T-helper 9 cell (primary cell): ENCODE data around the gene FRYL.

Experiments
- DNase-seq: peaks from one replicate; pipeline ENCODE4 v3.0.0-alpha.2; 2020

Gene FRYL

GRCh38 chr4:48543796-48544195 lies 236.3 kb downstream of the FRYL start:
- DNase-seq = no peak

GRCh38 chr4:48542888-48543287 lies 237.2 kb downstream of the FRYL start:
- no peak for DNase-seq

GRCh38 chr4:48539597-48539996 lies 240.5 kb downstream of the FRYL start:
- no peak for DNase-seq

- DNase-seq = no peak
Observed at GRCh38 chr4:48538358-48538757, 241.7 kb downstream of the FRYL start.

GRCh38 chr4:48526406-48526805 lies 253.7 kb downstream of the FRYL start:
- no peak for DNase-seq

GRCh38 chr4:48518143-48518542 lies 261.9 kb downstream of the FRYL start:
- no peak for DNase-seq

GRCh38 chr4:48509543-48509942 lies 270.5 kb downstream of the FRYL start:
- DNase-seq = no peak

GRCh38 chr4:48506716-48507115 lies 273.4 kb downstream of the FRYL start:
- DNase-seq = no peak

GRCh38 chr4:48504352-48504751 lies 275.7 kb downstream of the FRYL start:
- no peak for DNase-seq

GRCh38 chr4:48504026-48504330 lies 276.1 kb downstream of the FRYL start:
- DNase-seq = no peak

- no peak for DNase-seq
Observed at GRCh38 chr4:48503233-48504025, 276.6 kb downstream of the FRYL start.

- DNase-seq = no peak
Observed at GRCh38 chr4:48499551-48500066, 280.5 kb downstream of the FRYL start.

- no peak for DNase-seq
Observed at GRCh38 chr4:48498895-48499294, 281.2 kb downstream of the FRYL start.

- DNase-seq = no peak
Observed at GRCh38 chr4:48495941-48496340, 284.1 kb downstream of the FRYL start.

- no peak for DNase-seq
Observed at GRCh38 chr4:48493452-48494100, 286.5 kb downstream of the FRYL start.

- no peak for DNase-seq
Observed at GRCh38 chr4:48491514-48492176, 288.4 kb downstream of the FRYL start.

- no peak for DNase-seq
Observed at GRCh38 chr4:48490680-48491513, 289.2 kb downstream of the FRYL start.

GRCh38 chr4:48490012-48490679 lies 289.9 kb downstream of the FRYL start, which contains the start of gene ZAR1:
Gene ZAR1 (plus strand): TSS chr4:48490252. CDS start chr4:48490292, 40 bp downstream.
- no peak for DNase-seq

- no peak for DNase-seq
Observed at GRCh38 chr4:48489683-48490011, 290.4 kb downstream of the FRYL start.

- no peak for DNase-seq
Observed at GRCh38 chr4:48484494-48485168, 295.4 kb downstream of the FRYL start.

- DNase-seq = no peak
Observed at GRCh38 chr4:48483777-48484493, 296.1 kb downstream of the FRYL start.
